ENCODE results near the gene SH3BGRL. TPM values are rescaled to one million over a fixed set of nuclear protein-coding genes. Genes with fewer than 3 reads are reported as not detected.

Gene SH3BGRL
- polyA plus RNA-seq, 3 donors, result 203 to 374 (median 318) TPM

DNA sequence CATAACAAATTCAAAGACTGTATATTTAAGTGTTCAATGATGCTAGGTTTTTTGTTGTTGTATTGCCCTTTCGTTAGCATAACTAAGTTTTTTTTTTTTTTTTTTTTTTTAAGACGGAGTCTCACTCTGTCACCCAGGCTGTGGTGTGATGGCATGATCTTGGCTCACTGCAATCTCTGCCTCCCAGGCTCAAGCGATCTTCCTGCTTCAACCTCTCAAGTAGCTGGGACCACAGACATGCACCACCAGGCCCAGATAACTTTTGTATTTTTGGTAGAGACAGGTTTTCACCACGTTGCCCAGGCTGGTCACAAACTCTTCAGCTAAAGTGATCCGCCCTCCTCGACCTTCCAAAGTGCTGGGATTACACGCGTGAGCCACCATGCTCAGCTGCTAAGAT lies 7.0 kb downstream of the SH3BGRL start:
- no peak for DNase-seq
- Histone ChIP-seq H3K36me3 (replicated peaks in 1 of 2; ENCODE audit: control insufficient read depth in 1 of 2, insufficient read depth in 2 of 2, low read length in 2 of 2) (no peaks in the 10 kb centered on the region), H2AFZ (ENCODE audit: insufficient read depth, low read depth, low read length, poor library complexity, severe bottlenecking) (no peak overlapping the region), H3K4me2 (replicated peaks; ENCODE audit: extremely low read depth, low read length, poor library complexity, severe bottlenecking) (no peak overlapping the region), H3K4me3 (replicated peaks in 1 of 3; ENCODE audit: low read depth in 2 of 3, low read length in 3 of 3) (no peak overlapping the region), H3K9ac (ENCODE audit: insufficient read depth, low read length, poor library complexity, severe bottlenecking) (no peak overlapping the region), H3K9me3 (replicated peaks in 1 of 2; ENCODE audit: control insufficient read depth in 1 of 2, insufficient read depth in 1 of 2, low read length in 2 of 2) (no peaks in the 10 kb centered on the region), H3K79me2 (ENCODE audit: insufficient read depth, low read length) (peaks cover 96% of the 10 kb centered on the region), H3K4me1 (ENCODE audit: control insufficient read depth in 1 of 2, insufficient read depth in 2 of 2, low read length in 2 of 2) (peaks cover 14 to 30% of the 10 kb centered on the region in 2 donors), H3K27ac (ENCODE audit: low read depth in 1 of 2, low read length in 2 of 2) (no peak overlapping the region), H3K27me3 (ENCODE audit: control insufficient read depth in 2 of 2, insufficient read depth in 2 of 2, low read length in 2 of 2) (no peaks in the 10 kb centered on the region), H4K20me1 (ENCODE audit: insufficient read depth, low read length) (peaks cover 46% of the 10 kb centered on the region)
- peaks cover 30% of the 10 kb centered on the region for H3K4me1 Mint-ChIP-seq
- no CpG with 5 or more reads among the region's 8 CpGs for WGBS (ENCODE audit: insufficient coverage)
- H3K36me3 Mint-ChIP-seq, result peaks cover 16 to 19% of the 10 kb centered on the region in 2 donors
- TF ChIP-seq CTCF (IDR thresholded peaks at IDR 0.05), result no peak
- no peak overlapping the region for H3K4me3 Mint-ChIP-seq
- intact Hi-C loops (cut with micrococcal nuclease), result no loop called here
- H3K27ac Mint-ChIP-seq, result peak overlapping the region in 1 of 7 donors; percentile 15
- H3K9me3 Mint-ChIP-seq, result peaks cover 0 to 3% (median 0%) of the 10 kb centered on the region in 7 donors
- peaks cover 0 to 2% (median 0%) of the 10 kb centered on the region in 3 donors for H3K27me3 Mint-ChIP-seq (ENCODE audit: low read depth in 3 of 3)

DNA sequence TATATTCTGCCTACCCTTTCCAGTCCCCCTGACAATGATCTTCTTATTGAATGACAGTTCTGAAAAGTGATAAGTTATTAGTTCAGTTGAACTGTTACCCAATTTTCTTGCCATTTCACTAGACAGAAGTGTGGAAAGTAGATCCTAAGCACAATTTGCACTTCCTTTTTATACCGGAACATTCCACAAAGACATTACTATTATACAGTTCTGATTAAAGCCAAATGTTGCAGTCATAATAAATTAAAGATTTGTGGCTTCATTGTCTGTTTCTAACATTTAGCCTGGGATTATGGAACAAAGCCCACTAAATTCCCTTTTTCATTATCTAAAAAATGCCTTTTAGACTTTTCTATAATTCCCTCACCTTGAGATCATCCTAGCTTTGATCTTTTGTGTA lies 13.8 kb downstream of the SH3BGRL start:
- H3K27me3 ChIP-seq (ENCODE audit: control insufficient read depth in 2 of 2, insufficient read depth in 2 of 2, low read length in 2 of 2), result no peaks in the 10 kb centered on the region
- H3K79me2 ChIP-seq (ENCODE audit: insufficient read depth, low read length), result peaks cover 82% of the 10 kb centered on the region
- peaks cover 61% of the 10 kb centered on the region for H4K20me1 ChIP-seq (ENCODE audit: insufficient read depth, low read length)
- peaks cover 26% of the 10 kb centered on the region for H3K4me1 Mint-ChIP-seq
- peaks cover 15 to 22% of the 10 kb centered on the region in 2 donors for H3K36me3 Mint-ChIP-seq
- no peak overlapping the region for H3K4me2 ChIP-seq (replicated peaks; ENCODE audit: extremely low read depth, low read length, poor library complexity, severe bottlenecking)
- no peak for DNase-seq
- no peak for TF ChIP-seq CTCF (IDR thresholded peaks at IDR 0.05)
- peaks cover 4 to 10% of the 10 kb centered on the region in 2 donors for H3K4me1 ChIP-seq (ENCODE audit: control insufficient read depth in 1 of 2, insufficient read depth in 2 of 2, low read length in 2 of 2)
- H3K27ac ChIP-seq (ENCODE audit: low read depth in 1 of 2, low read length in 2 of 2), result peak overlapping the region in 1 of 2 donors; percentile 23
- peaks cover 0 to 1% (median 0%) of the 10 kb centered on the region in 3 donors for H3K27me3 Mint-ChIP-seq (ENCODE audit: low read depth in 3 of 3)
- intact Hi-C loops (cut with micrococcal nuclease), result no loop called here
- peaks cover 0 to 2% (median 0%) of the 10 kb centered on the region in 7 donors for H3K9me3 Mint-ChIP-seq
- H3K36me3 ChIP-seq (replicated peaks in 1 of 2; ENCODE audit: control insufficient read depth in 1 of 2, insufficient read depth in 2 of 2, low read length in 2 of 2), result no peaks in the 10 kb centered on the region
- H3K9ac ChIP-seq (ENCODE audit: insufficient read depth, low read length, poor library complexity, severe bottlenecking), result no peak overlapping the region
- H3K9me3 ChIP-seq (replicated peaks in 1 of 2; ENCODE audit: control insufficient read depth in 1 of 2, insufficient read depth in 1 of 2, low read length in 2 of 2), result no peaks in the 10 kb centered on the region
- no CpG with 5 or more reads among the region's 1 CpG for WGBS (ENCODE audit: insufficient coverage)
- H3K27ac Mint-ChIP-seq, result peak overlapping the region in 3 of 7 donors; percentile 12 to 65 (median 37)
- no peak overlapping the region for H3K4me3 ChIP-seq (replicated peaks in 1 of 3; ENCODE audit: low read depth in 2 of 3, low read length in 3 of 3)
- no peak overlapping the region for H3K4me3 Mint-ChIP-seq
- no peak overlapping the region for H2AFZ ChIP-seq (ENCODE audit: insufficient read depth, low read depth, low read length, poor library complexity, severe bottlenecking)
